HUDEP-2 (cell line): ENCODE data around the gene ELAC1.
"Not testable (repeated sequence)": the region's sequence is repeated elsewhere in the genome, so short reads cannot be mapped to it uniquely, and the experiment has no call there.

Experiments used
- DNase-seq, 76 experiments: peaks; one replicate each; lab custom pipeline; 2025; ENCODE audit not compliant: unreplicated experiment in 76 of 76; lab: John Stamatoyannopoulos, UW

The ELAC1 gene, protein sequence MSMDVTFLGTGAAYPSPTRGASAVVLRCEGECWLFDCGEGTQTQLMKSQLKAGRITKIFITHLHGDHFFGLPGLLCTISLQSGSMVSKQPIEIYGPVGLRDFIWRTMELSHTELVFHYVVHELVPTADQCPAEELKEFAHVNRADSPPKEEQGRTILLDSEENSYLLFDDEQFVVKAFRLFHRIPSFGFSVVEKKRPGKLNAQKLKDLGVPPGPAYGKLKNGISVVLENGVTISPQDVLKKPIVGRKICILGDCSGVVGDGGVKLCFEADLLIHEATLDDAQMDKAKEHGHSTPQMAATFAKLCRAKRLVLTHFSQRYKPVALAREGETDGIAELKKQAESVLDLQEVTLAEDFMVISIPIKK

DNA sequence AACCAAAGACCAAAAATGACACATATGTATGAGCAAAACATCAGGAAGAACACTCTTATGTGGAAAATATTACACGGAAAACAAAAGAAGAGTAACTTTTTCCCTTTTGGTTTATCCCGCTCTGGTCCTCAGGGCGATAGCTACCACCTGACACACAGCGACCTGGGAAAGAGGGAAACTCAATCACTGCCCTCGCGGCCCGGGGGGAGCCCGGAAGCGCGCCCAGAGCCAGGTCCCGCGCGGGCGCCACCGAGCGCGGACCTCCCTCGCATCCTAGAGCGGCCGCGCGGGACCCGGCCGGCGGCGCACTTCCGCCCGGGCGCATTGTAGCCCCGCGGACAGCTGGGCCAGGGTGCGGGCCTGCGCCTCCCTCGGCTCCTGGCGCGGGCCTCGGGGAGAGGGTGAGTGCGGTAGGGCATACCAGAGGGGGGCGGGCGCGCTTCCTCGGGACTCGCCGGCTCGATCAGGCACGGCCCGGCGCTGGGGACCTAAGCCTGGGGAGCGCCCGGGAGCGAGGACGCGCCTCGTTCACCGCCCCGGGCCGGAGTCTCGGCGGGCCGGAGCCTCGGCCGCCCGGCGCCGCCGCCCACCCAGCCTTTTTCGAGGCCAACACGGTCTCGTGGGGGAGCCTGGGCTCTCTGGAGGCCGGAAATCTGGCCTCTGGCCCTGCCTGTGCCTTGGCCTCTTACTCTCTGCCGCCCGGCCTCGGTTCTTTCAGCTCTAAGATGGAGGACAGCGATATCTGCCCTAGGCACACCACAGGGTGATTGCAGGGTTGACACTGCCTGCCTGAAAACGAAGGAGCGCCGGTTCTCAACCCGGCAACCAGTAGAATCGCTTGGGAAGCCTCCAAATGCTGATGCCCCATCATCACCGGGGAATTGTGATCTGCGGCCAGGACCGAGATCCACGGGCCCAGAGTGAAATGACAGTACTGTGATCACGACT lies at the start of gene ELAC1:
Gene ELAC1 (plus strand): TSS at position 327 of the 948 bp plus-strand sequence. CDS start 6,365 bp downstream, outside the sequence.
- peak in 73 of 76 experiments; percentile 10 to 83 (median 64) for DNase-seq

GRCh38 chr18:50918153-50918552 lies 49.7 kb upstream of the ELAC1 start:
- no peak for DNase-seq

DNA sequence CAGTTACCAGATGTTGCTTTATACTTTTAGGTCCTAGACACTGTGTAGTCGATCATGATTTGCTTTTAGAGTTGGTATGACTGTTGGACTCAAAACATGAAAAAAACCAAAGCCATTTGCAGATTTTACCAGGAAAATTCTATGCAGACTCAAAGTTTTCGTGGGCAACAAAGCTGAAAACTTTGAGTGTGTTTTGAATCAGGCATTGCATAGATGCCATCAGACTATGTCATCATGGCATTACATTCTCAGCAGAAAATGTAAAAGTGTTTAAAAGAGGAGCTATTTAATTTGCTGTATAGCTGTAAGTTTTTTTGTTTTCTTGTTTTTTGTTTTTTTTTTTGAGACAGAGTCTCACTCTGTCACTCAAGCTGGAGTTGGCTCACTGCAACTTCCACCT lies 43.5 kb upstream of the ELAC1 start:
- DNase-seq: no peak

DNA sequence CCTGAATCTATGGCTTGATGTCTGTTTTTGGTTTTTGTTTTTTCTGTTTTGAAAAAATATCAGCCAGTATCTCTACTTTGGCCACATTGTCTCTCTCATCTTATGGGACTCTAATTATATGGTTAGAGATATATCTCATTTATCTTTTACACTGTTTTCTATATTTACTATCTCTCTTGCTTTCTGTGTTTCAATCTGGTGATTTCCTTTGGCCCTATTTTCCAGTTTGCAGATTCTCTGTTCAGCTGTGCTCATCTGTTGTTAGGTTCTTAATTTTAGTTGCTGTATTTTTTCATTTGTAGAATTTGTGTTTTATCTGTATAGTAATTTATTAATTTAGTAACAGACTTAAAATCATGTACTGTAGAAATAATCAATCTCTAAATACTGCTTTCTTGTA lies 41.3 kb upstream of the ELAC1 start:
- no peak for DNase-seq

DNA sequence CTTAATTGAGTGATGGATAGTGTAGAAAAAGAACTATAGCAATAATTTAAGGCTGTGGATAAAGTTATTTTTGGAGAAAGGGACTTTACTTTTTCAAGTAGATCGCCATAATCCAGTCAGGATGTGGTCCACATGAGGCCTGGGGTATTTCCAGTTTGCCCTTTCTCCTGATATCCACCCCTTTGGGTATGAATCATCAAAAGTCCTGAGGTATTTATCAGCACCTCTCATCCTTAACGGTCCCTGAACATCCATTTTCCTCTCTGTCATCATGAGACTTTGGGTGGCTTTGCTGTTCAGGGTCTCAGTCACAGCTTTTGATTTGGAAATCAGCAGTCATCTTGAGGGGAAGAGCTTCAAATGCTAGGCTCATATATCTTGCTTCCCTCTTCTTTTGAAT lies 39.3 kb upstream of the ELAC1 start:
- no peak for DNase-seq

DNA sequence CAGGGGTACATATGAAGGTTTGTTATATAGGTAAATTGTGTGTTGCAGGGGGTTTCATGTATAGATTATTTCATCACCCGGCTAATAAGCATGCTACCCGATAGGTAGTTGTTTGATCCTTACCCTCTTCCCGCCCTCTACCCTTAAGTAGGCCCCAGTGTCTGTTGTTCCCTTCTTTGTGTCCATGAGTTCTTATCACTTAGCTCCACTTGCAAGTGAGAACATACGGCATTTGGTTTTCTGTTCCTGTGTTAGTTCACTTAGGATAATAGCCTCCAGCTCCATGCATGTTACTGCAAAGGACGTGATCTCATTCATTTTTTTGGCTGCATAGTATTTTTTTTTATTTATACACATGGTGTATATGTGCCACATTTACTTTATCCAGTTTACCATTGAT lies 34.2 kb upstream of the ELAC1 start:
- DNase-seq: no peak

DNA sequence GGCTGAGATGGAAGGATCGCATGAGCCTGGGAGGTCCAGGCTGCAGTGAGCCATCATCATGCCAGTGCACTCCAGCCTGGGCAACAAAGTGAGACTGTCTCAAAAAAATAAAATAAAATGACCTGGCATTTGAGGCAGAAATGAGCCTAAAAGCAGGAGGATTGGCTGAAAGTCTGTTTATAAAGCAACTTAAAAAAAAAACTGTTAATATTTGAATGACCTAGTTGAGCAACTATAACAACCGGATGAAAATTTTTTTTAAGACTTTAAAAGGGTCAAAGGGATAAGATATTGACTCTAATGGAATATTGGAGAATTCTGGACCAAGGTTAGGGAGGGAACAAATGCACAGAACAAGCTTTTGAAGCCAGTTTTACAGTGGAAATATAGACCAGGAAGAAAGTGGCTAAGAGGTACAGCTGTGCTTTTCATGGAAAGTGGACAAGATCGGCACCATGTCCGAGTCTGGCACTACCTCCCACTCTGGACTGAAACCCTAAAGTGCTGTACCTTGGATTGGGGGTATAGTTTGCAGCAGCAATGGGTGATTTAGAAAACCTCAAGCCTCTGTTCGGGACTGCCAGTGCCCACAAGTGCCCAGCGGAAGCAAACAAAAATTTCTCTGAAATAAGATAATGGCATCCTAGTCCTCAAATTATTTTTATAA lies 33.2 kb upstream of the ELAC1 start:
- DNase-seq: no peak

DNA sequence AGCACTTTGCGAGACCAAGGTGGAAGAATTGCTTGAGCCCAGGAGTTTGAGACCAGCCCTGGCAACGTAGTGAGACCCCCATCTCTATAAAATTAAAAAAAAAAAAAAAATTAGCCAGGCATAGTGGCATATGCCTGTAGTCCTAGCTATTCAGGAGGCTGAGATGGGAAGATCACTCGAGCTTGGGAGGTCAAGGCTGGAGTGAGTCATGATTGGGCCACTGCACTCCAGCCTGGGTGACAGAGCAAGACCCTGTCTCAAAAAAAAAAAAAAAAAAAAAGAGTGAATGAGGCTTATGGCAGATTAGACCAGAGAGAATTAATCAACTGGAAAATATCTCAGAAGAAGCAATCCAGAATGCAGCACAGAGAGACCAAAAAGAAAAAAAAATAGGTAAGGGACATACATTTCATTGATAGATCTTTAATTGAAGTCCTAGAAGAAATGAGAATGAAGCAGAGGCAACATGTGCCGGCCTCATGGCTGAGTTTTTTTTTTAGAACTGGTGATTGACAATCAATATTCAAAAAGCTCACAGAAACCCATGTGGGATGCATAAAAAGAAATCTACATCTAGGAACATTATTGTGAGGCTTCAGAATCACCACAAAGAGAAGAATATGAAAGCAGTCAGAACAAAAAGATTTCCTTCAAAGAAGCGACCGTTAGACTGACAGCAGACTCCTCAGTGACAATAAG lies 32.2 kb upstream of the ELAC1 start:
- DNase-seq: no peak

DNA sequence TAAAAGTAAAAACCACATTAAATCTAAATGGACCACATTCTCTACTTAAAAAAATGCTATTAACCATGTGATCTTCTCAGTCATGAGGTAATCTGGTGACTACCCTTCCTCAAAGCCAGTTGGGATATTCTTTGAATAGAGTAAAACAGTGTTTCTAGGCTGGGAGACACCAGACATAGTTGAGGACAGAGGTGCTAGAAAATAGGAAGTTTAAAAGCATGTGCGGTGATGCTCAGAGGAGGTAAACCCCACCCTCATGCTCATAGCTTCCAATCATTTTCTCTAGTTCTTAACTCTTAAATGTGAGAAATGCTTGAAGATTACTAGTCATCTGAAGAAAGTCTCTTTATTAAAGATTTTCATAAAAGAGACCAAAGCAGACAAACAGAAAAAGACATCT lies 30.7 kb upstream of the ELAC1 start:
- DNase-seq: no peak

DNA sequence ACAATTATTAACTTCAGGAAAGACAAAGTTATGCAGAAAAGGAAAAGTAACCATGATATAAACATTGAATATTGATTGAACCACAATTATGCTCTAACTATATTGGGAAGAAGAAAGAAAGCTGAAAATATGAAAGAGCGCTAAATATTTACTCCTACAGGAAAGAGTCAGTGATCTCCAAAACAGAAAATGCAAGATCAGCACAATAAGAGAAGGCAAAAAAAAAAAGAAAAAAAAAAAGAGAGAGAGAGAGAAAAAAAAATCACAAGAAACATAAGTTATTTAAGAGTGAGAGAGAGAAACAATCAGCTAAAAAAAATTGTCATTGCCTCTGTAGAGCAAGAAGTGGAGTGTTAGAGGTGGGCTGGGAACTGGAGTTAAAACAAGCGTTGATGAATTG lies 28.9 kb upstream of the ELAC1 start:
- DNase-seq: no peak

GRCh38 chr18:50944245-50944932 lies 23.5 kb upstream of the ELAC1 start:
- DNase-seq: no peak

DNA sequence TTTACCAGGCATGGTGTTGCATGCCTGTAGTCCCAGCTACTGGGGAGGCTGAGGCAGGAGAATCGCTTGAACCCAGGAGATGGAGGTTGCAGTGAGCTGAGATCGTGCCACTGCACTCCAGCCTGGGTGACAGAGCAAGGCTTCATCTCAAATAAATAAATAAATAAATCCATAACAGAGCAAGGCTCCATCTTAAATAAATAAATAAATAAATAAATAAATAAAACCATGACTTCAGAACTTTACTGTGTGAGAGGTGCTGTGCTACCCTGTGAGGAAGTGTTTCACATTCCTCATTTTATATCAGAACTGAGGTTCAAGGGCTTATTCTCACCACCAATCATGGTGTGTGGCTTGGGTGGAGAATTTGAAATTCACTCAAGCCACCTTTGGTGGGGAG lies 21.9 kb upstream of the ELAC1 start:
- not testable (repeated sequence) for DNase-seq

DNA sequence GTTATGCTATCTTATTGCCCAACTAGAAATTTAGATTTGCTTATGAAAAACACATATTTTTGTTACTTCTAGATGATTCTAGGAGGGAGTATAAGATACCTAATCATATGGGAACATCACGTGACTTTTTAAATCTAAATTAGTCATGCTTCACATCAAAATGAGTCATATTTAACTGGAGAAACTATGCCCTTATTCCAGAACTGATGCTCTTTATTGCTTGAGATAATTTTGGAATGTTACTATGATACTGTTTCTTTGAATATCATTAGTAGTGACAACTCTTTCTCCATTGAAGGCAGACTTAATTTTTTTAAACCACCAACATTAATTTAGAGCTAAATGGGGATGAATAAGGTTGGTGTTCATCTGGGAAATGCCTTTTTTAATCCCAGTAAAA lies 19.9 kb upstream of the ELAC1 start:
- no peak for DNase-seq

- no peak for DNase-seq
Measured at GRCh38 chr18:50949185-50949584, 18.7 kb upstream of the ELAC1 start.

DNA sequence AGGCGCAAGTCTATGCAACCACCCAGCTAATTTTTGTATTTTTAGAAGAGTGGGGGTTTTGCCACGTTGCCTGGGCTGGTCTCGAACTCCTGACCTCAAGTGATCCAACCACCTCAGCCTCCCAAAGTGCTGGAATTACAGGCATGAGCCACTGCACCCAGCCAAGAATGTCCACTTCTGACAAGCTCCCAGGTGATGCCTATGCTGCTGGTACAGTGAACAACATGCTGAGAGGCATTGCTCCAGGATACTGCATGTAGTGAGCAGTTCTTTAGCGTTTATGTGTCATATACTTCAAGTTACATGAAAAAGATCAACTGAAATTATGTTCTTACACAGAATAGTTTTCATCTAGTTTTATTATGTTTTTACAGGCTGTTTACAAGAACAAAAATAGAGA lies 17.2 kb upstream of the ELAC1 start:
- DNase-seq: no peak

- no peak for DNase-seq
Measured at GRCh38 chr18:50953822-50954221, 14.0 kb upstream of the ELAC1 start.

DNA sequence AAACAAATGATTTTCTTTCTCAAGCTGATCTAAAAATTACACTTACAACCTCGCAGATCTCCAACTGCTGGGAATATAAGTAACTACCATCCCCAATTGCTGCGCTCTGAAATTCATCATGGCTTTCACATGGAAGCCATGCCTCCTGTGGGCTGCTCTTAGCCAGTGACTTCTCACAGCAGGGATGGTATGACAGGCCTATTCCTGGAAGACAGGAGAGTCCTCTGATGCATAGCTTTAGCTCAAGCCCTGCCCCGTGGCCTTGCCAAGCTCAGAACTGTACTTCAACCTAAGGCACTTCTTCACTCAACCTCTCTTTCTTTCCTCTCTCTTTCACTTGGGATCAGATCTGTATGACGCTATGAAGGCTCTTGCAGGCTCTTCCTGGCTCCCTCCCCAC lies 12.6 kb upstream of the ELAC1 start:
- no peak for DNase-seq

DNA sequence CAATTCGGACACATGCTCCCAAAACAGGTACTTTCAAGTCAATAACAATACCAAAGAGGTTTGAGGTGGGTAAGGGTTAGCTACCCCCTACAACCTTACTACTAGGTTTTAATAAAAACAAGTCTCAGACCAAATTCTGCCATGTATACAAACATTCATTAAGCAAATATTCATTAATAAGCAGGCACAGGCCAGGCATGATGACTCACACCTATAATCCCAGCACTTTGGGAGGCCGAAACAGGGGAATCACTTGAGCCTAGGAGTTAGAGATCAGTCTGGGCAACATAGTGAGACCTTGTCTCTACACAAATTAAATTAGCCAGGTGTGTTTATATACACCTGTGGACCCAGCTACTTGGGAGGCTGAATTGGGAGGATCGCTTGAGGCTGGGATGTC lies 11.7 kb upstream of the ELAC1 start:
- DNase-seq: no peak

DNA sequence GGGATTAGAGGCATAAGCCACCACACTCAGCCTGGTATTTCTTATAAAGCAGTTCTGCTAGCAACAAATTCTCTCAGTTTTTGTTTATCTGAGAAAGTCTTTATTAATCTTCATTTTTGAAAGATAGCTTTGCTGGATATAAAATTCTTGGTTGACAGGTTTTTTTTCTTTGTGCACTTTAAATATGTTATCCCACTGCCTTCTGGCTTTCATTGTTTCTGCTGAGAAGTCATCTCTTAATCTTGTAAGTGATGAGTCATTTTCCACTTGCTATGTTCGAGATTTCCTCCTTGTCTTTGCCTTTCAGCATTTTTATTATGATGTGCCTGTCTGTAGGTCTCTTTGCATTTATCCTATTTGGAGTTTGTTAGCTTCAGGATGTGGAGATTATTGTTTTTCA lies 5.9 kb upstream of the ELAC1 start:
- no peak for DNase-seq

DNA sequence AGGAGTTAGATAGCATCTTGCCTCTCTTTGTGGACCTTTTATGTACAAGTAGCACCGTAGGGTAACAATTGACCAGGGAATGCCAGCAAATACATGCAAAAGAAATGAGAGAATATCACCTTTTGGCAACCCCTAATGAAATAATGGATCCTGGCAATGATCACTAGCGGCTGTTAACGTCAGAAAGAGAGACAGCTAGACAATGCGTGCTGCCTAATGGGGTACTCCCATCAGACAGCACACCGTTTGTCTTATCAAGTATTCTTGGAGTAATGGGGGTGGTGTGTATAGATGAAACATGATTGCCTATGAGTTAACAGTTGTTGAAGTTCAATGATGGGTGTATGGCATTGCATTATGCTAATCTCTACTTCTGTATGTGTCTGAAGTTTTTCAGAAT lies 1.6 kb downstream of the ELAC1 start:
- peak in 1 of 76 experiments; percentile 10 for DNase-seq
